ENCODE data around the gene ICA1L. TPM values are rescaled to one million over a fixed set of nuclear protein-coding genes. Genes with fewer than 3 reads are reported as not detected.

ICA1L gene
- total and polyA plus RNA-seq, 2 of the 4 experiments (the other 2 are of a cell fraction), result 1.7 to 1.8 TPM

DNA sequence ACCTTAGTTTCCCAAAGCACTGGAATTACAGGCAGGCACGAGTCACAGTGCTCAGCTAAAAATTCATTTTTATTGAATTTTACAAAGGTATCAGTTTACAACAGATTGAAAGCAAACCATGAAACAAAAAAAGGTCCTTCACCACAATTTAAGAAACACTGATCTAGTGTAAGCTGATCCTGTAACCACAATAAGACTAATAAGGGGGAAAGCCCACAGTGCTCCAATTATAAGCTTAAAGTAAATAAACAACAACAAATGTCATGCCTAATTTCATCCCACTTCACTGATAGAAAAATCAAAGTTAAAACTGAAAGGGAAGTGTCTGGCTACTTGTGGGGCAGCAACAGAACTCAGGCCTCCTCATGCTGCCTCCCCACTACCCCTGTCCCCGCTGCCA is 49.2 kb downstream of the ICA1L start:
- dilution Hi-C loops (cut with HindIII; ENCODE audit: low sequenced_read_pairs, unreplicated experiment) (no loop called here), in situ Hi-C loops (cut with MboI; ENCODE audit: low sequenced_read_pairs) (no loop called here), intact Hi-C loops (cut with micrococcal nuclease) (no loop called here)
- H3K14ac ChIP-seq (replicated peaks; ENCODE audit: low read depth, low read length), result no peak overlapping the region
- H4K8ac ChIP-seq (ENCODE audit: low read depth in 2 of 2, low read length in 2 of 2), result no peak overlapping the region
- H3K79me1 ChIP-seq (ENCODE audit: low read depth in 1 of 2, low read length in 2 of 2), result no peaks in the 10 kb centered on the region
- no peaks in the 10 kb centered on the region for H3K27me3 ChIP-seq (ENCODE audit: control insufficient read depth, insufficient read depth, low read length)
- TF ChIP-seq FOS (IDR thresholded peaks at IDR 0.05; ENCODE audit: low read depth, low read length), result no peak
- TF ChIP-seq POLR2A (IDR thresholded peaks at IDR 0.05; ENCODE audit: low read depth, low read length), result no peak
- TF ChIP-seq, protein P1, sequence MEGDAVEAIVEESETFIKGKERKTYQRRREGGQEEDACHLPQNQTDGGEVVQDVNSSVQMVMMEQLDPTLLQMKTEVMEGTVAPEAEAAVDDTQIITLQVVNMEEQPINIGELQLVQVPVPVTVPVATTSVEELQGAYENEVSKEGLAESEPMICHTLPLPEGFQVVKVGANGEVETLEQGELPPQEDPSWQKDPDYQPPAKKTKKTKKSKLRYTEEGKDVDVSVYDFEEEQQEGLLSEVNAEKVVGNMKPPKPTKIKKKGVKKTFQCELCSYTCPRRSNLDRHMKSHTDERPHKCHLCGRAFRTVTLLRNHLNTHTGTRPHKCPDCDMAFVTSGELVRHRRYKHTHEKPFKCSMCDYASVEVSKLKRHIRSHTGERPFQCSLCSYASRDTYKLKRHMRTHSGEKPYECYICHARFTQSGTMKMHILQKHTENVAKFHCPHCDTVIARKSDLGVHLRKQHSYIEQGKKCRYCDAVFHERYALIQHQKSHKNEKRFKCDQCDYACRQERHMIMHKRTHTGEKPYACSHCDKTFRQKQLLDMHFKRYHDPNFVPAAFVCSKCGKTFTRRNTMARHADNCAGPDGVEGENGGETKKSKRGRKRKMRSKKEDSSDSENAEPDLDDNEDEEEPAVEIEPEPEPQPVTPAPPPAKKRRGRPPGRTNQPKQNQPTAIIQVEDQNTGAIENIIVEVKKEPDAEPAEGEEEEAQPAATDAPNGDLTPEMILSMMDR (conservative IDR thresholded peaks at IDR 0.05; ENCODE audit: low read depth, low read length), result no peak
- TF ChIP-seq, protein P2, sequence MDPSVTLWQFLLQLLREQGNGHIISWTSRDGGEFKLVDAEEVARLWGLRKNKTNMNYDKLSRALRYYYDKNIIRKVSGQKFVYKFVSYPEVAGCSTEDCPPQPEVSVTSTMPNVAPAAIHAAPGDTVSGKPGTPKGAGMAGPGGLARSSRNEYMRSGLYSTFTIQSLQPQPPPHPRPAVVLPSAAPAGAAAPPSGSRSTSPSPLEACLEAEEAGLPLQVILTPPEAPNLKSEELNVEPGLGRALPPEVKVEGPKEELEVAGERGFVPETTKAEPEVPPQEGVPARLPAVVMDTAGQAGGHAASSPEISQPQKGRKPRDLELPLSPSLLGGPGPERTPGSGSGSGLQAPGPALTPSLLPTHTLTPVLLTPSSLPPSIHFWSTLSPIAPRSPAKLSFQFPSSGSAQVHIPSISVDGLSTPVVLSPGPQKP (IDR thresholded peaks at IDR 0.05; ENCODE audit: borderline replicate concordance, low read depth, low read length), result no peak
- TF ChIP-seq RAD21 (IDR thresholded peaks at IDR 0.05; ENCODE audit: low read length), result no peak
- no peak for TF ChIP-seq CHD1 (IDR thresholded peaks at IDR 0.05; ENCODE audit: low read depth, low read length)
- TF ChIP-seq, protein P3, sequence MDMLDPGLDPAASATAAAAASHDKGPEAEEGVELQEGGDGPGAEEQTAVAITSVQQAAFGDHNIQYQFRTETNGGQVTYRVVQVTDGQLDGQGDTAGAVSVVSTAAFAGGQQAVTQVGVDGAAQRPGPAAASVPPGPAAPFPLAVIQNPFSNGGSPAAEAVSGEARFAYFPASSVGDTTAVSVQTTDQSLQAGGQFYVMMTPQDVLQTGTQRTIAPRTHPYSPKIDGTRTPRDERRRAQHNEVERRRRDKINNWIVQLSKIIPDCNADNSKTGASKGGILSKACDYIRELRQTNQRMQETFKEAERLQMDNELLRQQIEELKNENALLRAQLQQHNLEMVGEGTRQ (IDR thresholded peaks at IDR 0.05; ENCODE audit: low read depth, low read length), result no peak
- no peak for TF ChIP-seq RCOR1 (IDR thresholded peaks at IDR 0.05; ENCODE audit: insufficient replicate concordance, low read length)
- no peak for TF ChIP-seq MXI1 (IDR thresholded peaks at IDR 0.05; ENCODE audit: borderline replicate concordance, low read depth, low read length)
- no peak for TF ChIP-seq RFX5 (IDR thresholded peaks at IDR 0.05; ENCODE audit: low read depth, low read length)
- no peak for TF ChIP-seq MAFK (IDR thresholded peaks at IDR 0.05; ENCODE audit: low read depth, low read length)
- no peak overlapping the region for H2BK15ac ChIP-seq (ENCODE audit: low read depth, low read length)
- H2BK120ac ChIP-seq (ENCODE audit: low read depth, low read length), result no peak overlapping the region
- H3K9me3 ChIP-seq (ENCODE audit: control insufficient read depth, insufficient read depth, low read length), result no peaks in the 10 kb centered on the region
- no peak overlapping the region for H3K4me2 ChIP-seq (ENCODE audit: low read depth, low read length)
- no peak overlapping the region for H3K56ac ChIP-seq (ENCODE audit: extremely low read depth, insufficient read depth, low read length)
- H3K36me3 ChIP-seq (ENCODE audit: control insufficient read depth, insufficient read depth, low read length), result no peaks in the 10 kb centered on the region
- H3K4ac ChIP-seq (ENCODE audit: low read depth, low read length), result no peak overlapping the region
- no peak overlapping the region for H4K91ac ChIP-seq (ENCODE audit: insufficient read depth, low read depth, low read length)
- no peaks in the 10 kb centered on the region for H4K20me1 ChIP-seq (ENCODE audit: insufficient read depth, low read length)
- peaks cover 2% of the 10 kb centered on the region; the same call in 1 of the 2 replicates for H3K9me1 ChIP-seq (ENCODE audit: insufficient read depth, low read length)
- H2AK5ac ChIP-seq (ENCODE audit: low read depth, low read length), result no peak overlapping the region
- no peak overlapping the region for H3K4me3 ChIP-seq (ENCODE audit: insufficient read depth, low read depth, low read length)
- no peak overlapping the region for H2BK20ac ChIP-seq (ENCODE audit: low read depth, low read length)
- H2AK9ac ChIP-seq (replicated peaks; ENCODE audit: low read depth, low read length, poor library complexity), result no peak overlapping the region
- ChIA-PET POLR2A (ENCODE audit: unreplicated experiment) (no interaction called here), CTCF (no interaction called here)
- H2BK5ac ChIP-seq (ENCODE audit: low read depth, low read length, poor library complexity, severe bottlenecking), result no peak overlapping the region
- ATAC-seq (ENCODE audit: low read depth), result peak; percentile 29
- H3K4me1 ChIP-seq (ENCODE audit: control insufficient read depth, insufficient read depth, low read length), result 0 out of 2 replicates have a peak, but pooled peaks cover 2% of the 10 kb centered on the region
- no peak overlapping the region for H3K18ac ChIP-seq (ENCODE audit: low read depth, low read length)
- no peak overlapping the region for H4K5ac ChIP-seq (ENCODE audit: low read depth, low read length)
- no peak overlapping the region for H3K23ac ChIP-seq (ENCODE audit: low read depth, low read length)
- H3K27ac ChIP-seq (ENCODE audit: insufficient read depth, low read length), result no peak overlapping the region
- no CpG with 5 or more reads among the region's 2 CpGs for WGBS, 2 experiments (ENCODE audit: extremely low coverage in 2 of 2, insufficient read length in 1 of 2)
- DNase-seq, result peak; percentile 46
- no TSS peak for BruUV-seq (replicated peaks)
- H3K9ac ChIP-seq (ENCODE audit: low read depth, low read length), result no peak overlapping the region
- no peak overlapping the region for H2AFZ ChIP-seq (replicated peaks; ENCODE audit: low read length, poor library complexity)

Measured in IMR-90 (cell line).